HG02970 (cell line): ENCODE measurements around the gene HLX.

Experiments
- ATAC-seq: cut with Tn5 transposase; IDR thresholded peaks from one replicate; pipeline ENCODE4 v1.9.1; 2021; ENCODE audit warnings: mild to moderate bottlenecking, moderate library complexity, moderate number of reproducible peaks; ENCODE audit not compliant: unreplicated experiment, low FRiP score

Gene HLX

GRCh38 chr1:220895412-220895946 is 16.2 kb downstream of the HLX start:
- no peak for ATAC-seq

GRCh38 chr1:220896092-220896491 is 16.8 kb downstream of the HLX start:
- no peak for ATAC-seq

- no peak for ATAC-seq
Measured at GRCh38 chr1:220900842-220901241, 21.6 kb downstream of the HLX start.

- no peak for ATAC-seq
Measured at GRCh38 chr1:220901881-220902280, 22.6 kb downstream of the HLX start.

- no peak for ATAC-seq
Measured at GRCh38 chr1:220902916-220903315, 23.7 kb downstream of the HLX start.

- ATAC-seq, result no peak
Measured at GRCh38 chr1:220904876-220905275, 25.6 kb downstream of the HLX start.

- no peak for ATAC-seq
Measured at GRCh38 chr1:220905650-220906560, 26.7 kb downstream of the HLX start.

GRCh38 chr1:220906561-220907334 is 27.5 kb downstream of the HLX start:
- ATAC-seq, result no peak

- no peak for ATAC-seq
Measured at GRCh38 chr1:220908757-220909156, 29.5 kb downstream of the HLX start.

- no peak for ATAC-seq
Measured at GRCh38 chr1:220910021-220910420, 30.8 kb downstream of the HLX start.

- ATAC-seq, result no peak
Measured at GRCh38 chr1:220914283-220915116, 35.3 kb downstream of the HLX start.

GRCh38 chr1:220915117-220915440 is 35.8 kb downstream of the HLX start:
- ATAC-seq, result no peak

- no peak for ATAC-seq
Measured at GRCh38 chr1:220915954-220916353, 36.7 kb downstream of the HLX start.

GRCh38 chr1:220917101-220917500 is 37.9 kb downstream of the HLX start:
- no peak for ATAC-seq

- no peak for ATAC-seq
Measured at GRCh38 chr1:220917535-220918209, 38.4 kb downstream of the HLX start.

GRCh38 chr1:220918285-220918951 is 39.2 kb downstream of the HLX start:
- no peak for ATAC-seq

- no peak for ATAC-seq
Measured at GRCh38 chr1:220920967-220921366, 41.7 kb downstream of the HLX start.

GRCh38 chr1:220921498-220921897 is 42.3 kb downstream of the HLX start:
- ATAC-seq, result no peak

GRCh38 chr1:220921971-220922635 is 42.9 kb downstream of the HLX start:
- no peak for ATAC-seq
